NCI-H69 (cell line): Measurements from ENCODE around the gene ZBTB34.

ENCODE experiments used
- DNase-seq: peaks from one replicate; lab custom pipeline; 2025; lab: John Stamatoyannopoulos, UW

ZBTB34 gene

DNA sequence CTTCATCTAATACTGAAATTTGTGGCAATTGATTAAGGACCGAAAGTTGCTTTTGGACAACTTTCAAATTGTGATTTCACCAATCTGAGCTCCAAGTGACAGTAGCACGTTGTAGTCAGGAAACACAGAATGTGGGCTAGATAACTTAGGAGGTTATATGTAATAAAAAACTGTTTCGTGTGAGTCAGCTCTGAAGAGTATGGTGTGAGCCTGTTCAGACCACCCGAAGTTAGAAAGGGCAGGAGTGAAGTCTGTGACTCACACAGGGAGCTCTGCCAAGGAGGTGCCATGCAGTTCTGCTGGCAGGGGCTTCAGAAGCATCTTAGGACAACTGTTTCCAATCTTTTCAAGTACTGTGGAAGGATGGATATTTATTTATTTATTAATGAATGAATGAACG is 16.4 kb upstream of the ZBTB34 start:
- DNase-seq: peak; percentile 19

DNA sequence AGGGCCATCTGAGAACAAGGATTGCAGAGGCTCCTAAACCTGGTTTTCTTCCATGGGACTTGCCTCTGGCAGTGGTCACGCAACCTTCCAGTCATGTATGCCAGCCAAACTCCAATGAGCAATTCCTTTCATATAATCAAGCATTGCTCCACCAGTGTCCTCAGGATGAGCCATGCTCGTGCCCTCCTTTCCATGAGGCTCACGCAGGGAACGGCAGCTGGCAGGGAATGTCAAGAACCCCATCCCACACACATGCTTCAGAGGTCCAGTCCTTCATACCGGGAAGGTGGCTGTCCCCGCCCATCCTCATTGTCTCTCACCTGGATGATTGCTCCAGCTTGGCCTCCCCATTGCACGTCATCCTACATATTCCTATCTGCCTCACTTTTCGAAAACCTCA is 13.4 kb upstream of the ZBTB34 start:
- DNase-seq: no peak

DNA sequence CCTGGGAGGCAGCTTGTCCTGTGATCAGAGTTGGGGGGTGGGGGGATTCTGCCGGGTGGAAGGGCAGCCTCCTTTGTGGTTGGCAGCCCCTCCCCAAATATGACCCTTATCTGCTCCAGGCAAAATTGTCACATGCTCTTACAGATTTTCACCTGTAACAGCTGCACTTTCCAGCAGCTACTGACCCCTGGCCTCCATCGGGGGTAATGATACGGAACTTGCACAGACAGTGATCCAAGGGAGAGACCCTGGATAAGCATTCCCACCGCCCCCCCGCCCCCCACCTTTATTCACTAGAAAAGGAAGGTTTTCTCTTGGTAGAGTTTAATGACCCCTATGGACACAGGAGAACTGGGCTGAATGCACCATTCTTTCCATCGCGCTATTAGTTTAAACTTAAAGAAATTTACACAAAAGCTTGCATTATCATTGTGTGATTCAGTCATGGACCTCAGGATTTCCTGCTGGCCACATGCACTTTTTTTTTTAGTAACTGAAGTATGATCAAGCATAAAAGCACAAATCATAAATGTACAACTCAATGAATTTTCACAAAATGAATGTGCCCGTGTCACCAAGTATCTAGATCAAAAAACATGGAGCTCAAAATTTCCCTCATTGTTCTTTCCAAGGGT is 10.7 kb upstream of the ZBTB34 start:
- no peak for DNase-seq

DNA sequence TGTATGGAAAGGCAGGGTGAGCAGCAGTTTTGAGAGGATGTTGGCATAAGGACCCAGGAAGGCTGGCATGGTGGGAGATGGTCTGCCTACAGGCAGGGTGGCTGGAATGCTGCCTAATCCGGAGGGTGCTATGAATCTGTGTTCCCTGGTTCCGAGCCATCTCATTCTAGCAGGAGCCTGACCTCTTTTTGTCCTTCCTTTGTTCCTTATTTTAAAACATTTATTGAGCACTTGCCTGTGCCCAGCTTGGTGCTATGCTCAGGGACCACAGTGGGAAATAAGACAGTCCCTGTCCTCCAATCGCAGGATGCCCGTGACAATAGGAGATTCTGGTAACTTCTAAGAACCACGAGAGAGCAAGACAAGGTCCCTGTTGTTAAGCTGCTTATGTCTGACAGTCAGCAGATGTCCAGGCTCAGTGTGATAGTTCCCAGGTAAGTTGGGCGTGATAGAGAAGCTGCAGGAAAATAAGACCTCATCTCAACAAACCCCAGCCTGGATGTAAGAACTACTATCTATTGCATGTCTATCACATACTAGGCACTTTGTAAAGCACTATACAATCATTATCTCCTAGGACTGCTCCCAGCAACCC is 9.1 kb upstream of the ZBTB34 start:
- no peak for DNase-seq

DNA sequence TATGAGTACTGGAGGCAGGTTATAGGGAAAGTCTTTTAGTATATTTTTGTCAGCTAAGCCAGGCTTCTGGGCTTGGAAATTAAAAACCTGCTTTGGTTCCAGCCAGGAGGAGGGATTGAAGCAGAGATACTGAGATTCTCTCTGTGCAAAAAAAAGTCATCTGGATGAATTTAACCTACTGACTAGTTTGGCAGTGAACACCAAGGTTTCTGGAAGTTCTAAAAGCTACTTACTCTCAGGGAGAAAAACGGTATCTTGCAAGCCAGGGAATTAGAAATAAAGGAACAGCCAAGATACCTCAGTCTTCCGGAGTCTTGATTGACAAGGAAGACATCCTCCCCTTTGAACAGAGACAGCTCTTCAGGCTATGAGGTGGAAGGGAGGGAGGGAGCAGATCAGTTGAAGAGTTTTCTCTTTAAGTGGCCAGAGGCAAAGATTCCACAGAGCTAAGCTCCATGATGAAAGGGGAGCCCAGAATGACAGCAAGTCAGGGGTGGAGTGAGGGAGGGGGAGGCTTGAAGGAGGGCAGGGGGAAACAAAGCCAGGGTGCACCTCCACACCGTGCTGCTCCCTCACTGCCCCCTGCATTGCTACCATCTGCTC is 8.3 kb upstream of the ZBTB34 start:
- DNase-seq: no peak

DNA sequence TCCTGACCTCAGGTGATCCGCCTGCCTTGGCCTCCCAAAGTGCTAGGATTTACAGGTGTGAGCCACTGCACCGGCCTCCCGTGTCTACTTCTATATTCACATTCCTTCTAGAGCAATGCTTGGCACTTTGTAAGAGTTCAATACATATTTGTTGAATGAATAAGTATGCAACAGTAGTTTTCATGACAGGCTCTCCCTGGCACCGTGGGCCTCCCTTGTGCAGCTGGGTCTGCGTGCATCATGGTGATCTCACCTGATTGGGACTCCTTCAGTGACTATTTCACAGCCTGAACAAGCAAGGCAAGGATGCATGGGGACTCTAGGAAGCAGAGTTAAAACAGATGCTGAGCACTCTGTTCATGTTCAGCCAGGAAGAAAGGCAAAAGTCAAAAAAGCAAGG is 6.8 kb upstream of the ZBTB34 start:
- no peak for DNase-seq

DNA sequence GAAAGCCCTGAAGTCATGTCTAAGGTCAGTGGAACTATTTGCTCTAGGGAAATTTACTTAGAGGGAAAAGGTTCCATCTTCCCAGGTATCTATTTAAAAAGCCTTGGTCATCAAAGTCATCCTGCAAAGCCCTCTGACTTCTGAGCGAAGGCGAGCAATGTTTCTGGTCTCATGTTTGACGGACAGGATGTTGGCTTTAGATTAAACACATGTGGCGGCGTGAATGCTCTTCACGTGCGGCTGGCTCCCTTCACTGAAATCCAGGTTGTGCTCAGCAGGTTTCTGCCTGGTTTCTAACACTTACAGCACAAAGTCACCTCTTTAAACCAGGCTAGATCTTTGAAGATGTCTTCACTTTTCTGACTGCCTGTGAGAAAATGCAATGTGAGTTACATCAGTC is 5.7 kb upstream of the ZBTB34 start:
- DNase-seq: no peak

DNA sequence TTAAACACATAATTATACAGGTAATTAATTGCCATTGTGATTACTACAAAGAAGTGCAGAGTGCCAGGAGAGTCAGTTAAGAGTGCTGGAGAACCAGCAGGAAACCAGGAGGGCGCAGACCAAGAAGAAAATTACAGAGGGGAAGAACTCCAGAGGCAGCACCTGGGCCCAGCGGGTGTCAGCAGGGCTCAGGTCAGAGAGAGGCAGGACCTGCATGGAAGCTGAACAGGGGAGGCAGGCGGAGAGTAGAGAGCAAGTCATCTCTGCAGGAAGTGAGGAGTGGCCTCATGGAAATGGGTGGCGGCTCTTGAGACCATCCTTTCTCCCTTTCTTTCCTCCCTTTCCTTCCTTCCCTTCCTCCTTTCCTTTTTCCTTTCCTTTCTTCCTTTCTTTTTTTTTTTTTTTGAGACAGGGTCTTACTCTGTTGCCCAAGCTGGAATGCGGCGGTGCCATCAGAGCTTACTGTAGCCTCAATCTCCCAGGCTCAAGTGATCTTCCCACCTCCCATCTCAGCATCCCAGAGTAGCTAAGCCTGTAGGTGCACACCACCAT is 4.0 kb upstream of the ZBTB34 start:
- DNase-seq: peak; percentile 96

DNA sequence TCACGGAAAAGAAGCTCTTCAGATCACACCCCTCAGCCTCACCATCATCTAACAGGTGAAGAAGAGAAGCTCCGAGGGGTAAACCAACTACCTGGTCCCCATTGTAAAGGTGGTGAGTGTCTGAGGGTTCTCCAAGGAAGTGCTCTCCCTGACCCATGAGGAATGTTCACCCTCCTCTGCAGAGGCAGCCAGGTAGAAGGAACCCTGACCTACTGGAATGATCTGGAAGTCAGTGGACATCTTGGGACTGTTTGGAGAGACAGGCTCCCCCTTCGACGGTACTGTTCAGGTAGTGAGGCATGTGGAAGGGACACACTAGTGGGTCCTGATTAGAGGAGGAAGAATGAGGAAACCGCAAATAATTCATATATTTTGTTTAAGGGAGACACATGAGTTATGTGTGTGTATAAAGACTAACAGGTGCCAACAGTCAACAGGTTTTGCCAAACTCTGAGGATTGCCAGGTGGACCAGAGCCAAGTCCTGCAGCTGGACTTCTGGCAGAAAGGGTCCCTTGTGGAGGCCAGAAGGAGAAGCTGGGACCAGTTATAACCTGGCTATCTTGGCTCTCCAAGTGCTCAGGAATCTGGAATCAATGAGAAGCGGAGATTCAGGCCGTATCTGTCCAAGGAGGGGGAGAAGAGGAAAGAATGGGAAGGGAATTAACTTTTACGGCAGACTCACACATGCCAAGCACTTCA is 3.0 kb upstream of the ZBTB34 start:
- DNase-seq: peak; percentile 42

DNA sequence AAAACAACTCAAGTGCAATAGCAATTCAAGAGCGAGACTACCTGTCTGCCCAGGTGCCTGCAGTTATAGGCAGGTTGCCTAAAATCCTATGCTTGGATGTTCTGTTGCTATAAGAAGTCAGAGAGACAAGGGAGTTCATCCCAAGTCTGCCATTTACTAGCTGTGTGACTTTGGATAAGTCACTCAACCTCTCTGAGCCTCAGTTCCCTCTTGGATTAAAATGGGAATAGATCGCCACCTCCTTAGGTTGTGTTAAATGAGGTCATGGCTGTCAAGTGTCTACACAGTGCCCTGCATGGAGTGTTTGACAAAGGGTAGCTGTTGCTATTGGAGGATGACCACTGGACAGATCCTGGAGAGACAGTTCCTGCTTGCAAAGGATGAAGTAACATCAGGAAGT is 1.3 kb upstream of the ZBTB34 start:
- no peak for DNase-seq

DNA sequence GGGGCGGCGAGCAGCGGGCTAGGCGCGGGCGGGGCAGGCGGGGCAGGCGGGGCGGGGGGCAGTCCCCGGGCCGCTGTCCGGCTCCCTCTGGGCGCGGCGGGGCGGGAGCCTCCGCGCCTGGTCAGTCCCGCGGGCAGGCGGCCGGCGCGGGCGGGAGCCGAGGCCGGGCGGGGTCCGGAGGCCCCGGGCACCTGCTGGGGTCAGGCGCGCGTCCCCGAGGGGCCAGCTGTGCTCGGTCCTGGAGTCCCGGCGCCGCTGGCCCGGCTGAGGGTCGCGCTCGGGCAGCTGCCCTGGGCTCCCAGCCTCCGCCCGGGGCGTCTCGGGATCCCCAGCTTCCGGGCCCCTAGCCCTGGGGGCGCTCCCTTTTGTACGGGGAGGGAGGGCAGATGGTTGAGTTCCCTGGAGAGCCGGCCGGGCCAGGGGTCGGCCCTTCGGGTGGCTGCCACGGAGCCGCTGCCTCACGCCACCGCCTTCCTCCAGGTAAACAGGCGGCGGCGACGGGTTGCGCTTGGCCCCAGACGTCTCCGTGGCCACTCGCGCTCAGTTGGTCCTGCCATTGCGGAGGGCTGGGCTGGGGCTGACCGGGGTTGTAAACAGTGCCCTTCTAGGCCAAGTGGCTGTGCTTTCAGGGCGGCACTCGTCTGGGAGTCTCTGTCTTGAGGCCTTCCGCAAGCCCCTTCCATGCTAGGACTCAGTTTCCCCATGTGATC is 473 bp downstream of the ZBTB34 start:
- peak; percentile 71 for DNase-seq

DNA sequence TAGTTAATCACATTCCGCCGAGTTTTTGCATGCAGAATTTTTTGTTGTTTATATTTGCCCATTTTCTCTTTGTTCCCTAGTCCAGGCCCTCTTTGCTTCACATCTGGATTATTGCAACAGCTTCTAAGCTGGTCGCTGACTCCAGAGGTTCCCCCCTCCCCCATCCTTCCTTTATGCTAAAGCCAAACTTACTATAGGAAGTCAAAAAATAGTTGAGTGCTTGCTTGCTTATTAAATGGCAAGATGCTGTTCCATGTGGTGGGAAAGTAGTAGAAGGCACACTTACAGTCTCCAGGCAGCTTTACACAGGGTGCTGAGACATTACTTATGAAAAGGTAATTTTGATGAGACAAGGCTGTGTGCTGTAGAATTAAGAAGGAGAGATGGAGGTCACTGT is 1.3 kb downstream of the ZBTB34 start:
- no peak for DNase-seq

DNA sequence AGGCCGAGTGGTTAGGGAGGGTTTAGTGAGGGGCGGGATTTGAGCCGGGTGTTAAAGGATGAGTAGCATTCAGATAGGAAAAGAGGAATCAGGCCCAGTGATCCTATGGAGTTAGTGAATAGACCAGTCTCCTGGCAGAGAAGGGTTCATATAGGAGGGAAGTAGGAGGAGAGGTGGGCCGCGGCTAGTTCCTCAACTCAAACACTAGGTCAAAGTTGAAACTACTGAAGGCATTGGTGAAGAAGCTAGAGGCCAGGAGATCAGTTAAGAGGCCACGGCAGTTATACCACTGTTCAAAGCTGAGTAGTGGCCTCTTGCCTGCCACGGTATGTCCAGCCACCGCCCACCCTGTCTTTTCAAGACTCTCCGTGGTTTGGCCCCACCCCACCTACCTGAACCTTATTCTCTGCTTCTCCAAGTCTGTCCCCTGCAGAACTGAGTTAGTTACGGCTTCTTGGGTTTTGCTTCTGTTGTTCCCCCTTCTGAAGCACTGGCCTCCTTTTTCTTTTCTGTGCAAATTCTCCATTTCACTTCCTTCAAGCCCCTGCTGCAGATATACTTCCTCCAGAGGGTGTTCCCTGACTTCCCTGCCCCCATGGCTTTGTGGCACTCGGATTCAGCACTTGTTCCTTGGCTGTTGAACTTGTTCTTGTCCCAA is 1.8 kb downstream of the ZBTB34 start:
- no peak for DNase-seq

DNA sequence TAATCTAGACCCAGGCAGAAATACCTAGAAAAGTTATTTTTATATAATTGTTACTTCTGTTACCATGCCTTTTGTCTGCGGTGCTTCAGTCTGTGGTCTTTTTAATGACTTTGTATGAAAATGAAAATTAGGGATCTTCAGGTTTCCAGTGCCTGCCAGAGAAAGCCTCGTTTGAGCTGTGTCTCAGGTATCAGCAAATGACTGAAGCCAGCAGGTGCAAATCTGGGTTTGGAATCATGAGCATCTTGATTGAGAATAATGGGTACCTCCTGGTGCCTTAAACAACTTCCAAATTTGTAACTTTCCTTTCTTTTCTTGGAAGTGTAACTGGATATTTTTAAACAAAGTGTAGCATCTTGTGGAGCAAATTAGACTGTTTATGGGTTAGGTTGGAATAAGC is 4.3 kb downstream of the ZBTB34 start:
- no peak for DNase-seq

DNA sequence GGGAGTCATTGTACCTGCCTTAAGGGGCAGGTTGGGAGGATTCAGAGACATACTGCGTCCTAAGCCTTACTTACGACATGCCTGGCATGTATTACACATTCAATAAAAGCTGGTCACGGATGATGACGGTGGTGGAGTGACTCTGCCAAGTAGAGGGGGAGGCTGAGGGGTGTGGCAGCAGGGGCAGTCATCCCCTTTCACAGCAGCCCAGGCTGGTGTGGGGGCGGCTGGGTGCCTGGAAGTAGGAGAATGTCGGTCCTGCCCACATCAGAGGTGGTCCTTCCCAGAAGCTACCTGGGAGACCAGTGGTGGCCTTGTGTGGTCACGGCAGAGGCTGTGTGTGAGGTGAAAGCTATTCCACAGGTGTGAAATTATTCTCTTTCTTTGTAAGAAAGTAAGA is 8.9 kb downstream of the ZBTB34 start:
- no peak for DNase-seq

DNA sequence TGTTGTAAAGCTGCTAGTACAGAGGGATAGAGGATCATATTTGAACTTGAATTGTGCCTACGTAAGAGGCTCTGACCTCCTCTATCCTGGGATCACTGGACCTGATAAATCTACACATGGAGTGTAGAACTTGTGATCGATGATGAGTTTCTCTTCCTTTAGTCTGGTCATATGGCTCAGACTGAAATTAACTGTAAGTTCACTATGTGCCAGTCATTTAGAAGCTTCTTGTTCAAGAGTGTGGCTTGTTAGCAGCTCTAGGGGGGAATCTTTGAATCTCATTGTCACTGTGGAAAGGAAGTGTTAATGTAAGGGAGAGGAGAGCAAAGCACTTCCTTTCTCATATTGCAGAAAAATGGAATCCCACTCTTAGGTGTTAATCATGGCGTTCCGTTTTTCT is 12.1 kb downstream of the ZBTB34 start:
- DNase-seq: no peak

DNA sequence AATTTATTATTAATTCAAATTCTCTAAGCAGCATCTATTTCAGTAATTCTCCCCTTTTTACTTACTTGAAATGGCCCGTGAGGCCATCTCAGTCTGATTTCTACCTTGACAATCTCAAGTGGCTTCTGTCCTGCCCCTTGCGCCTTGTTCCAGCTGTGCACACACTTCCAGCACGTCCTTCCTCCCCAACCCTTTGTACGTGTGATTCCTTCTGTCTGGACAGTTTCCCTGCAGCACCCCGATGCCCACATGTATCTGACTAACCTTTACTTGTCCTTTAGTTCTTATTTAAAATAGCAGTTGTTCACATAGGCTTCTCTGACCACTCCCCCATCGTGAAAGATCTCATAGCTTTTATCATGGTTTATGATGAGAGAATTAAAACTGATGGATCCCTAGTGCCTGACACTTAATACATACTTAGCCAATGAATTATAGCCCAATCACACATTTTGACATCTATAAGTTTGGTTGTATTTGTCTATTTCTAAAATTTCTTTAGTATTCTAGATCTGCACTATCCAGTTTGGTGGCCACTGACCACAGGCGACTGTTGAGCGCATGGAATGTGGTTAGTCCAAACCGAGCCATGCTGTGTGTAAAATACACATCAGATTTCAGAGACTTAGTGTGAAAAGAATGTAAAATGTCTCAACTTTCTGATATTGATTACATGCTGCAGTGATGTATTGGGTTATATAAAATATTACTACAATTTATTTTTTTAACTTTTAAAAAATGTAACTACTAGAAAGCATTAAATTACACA is 14.3 kb downstream of the ZBTB34 start:
- no peak for DNase-seq

DNA sequence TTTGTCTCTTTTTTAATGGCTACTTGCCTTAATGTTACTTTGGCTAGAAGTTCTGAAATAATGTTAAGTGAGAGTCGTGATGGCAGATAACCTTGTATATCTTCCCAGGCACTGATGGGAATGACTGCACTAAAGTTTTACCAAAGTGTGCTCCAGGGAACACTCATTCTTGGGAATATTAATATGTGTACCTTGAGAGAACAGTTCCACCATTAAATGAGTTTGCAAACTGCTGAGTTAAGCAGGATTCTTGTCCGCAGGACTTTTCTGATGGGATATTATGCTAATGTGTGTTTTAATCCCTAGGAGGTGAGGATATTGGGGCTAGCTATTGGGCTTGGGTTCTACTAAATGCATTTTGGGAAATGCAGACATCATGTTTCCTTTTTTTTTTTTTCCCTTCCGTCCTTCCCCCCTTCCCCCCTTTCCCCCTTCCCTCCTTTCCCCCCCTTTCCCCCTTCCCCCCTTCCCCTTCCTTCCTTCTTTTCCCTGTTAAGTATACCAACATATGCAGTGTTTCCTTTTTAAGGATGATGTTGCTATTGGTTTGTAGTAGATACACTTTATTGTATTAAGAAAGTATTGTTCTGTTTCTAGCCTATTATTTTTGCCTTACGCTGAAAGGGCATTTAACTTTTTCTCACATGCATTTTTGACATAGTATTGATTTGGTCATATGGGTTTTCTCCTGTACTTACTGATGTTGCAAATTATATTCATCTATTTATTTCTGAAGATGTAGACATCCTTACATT is 15.5 kb downstream of the ZBTB34 start:
- no peak for DNase-seq

DNA sequence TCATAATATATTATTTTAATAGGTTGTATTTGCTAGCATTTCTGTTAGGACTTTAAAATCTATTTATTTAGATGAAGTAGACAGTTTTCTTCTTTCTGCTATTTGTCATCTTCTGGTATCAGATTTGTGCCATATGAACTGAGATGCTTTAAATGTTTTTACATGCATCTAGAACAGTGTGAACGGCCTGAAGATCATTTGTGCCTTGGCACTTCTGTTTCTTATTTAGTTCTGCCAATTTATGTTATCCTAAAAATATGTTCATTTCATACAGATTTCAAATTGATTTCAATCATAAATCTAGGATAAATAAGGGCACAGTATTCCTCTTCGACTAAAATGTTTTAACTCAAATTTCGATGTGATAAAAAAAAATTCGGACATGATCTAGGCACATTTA is 16.1 kb downstream of the ZBTB34 start:
- DNase-seq: no peak

DNA sequence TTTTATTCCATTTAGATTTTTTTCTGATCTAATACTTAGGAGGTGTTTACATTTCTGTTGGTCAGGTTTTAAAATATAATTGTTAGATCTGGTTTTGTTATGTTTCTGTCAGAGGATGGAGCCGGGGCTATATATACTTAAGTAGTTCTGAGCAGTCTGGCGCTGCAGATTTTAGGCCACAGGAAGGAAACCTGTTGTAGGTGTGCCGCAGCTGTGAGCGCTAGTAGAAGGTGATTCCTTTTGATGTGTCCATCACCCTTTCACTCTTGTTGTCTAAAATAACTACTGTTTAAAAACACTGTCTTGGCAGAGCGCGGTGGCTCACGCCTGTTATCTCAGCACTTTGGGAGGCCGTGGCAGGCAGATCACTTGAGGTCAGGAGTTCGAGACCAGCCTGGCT is 17.0 kb downstream of the ZBTB34 start:
- no peak for DNase-seq
